Measurements from ENCODE around the gene DLG1.

Gene DLG1

DNA sequence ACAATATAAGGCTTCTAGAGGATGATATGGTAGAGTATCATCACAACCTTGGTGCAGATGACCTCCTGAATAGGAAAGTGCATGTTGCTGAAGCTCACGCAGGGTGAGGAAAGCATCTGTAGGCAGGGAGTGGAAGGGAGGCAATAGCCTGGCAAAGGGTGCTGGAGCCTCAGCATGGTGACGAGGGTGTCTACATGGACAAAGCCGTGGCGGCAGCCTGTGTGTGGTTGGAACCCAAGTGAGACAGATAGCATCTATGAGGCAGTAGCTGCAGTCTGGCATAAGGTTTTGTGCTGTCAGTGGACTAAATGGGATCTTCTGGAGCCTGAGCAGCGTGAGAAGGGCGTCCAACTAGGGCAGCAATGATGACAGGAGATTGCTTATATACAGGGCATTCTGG, 132.5 kb downstream of the DLG1 start:
- no peak for DNase-seq

DNA sequence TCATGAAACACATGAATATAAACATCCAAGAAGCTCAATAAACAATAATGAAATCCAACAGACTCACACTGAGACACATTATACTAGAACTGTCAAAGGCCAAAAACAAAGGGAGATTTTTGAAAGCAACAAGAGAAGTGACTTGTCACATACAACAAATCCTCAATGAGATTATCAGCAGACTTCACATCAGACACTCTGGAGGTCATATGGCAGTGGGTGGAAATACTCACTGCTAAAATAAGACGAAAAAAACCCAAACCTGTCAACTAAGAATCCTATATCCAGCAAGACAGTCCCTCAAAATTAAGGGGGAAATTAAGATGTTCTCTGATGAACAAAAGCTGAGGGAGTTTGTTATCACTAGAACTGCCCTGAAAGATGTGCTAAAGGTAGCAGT, 143.4 kb downstream of the DLG1 start:
- no peak for DNase-seq

DNA sequence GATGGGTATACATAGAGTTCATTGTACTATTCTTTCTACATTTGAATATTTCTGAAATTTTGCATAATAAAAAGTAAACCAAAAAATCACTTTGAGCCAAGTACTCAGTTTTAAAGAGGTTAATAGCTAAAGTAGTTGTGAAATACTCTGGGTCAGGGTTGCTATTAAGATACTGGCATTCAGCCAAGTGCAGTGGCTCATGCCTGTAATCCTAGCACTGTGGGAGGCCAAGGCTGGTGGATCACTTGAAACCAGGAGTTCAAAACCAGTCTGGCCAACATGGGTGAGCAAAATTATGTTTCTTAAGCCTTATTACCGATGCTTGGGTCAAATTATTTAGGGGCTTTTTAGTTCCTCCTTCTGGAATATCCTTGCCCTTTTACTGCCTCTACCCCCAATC, 146.8 kb downstream of the DLG1 start:
- DNase-seq, result peak; percentile 86

DNA sequence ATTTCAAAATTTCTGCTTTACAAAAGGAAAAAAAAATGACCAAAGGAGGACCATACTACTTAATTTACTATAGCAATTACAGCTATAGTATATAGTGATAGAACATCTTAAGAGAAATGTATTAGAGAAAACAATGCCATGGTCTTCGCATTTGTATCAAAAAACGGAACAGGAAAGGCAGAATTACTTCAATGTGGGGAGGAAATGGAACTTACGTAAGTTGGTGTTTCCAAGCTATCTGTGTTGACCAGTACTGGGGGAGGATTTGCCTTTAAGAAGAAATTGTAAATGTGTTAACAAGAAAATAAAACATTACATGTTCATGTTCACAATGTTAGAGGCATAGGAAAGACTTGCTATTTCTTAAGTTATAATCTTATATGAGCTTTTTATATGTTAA, 148.9 kb downstream of the DLG1 start:
- no peak for DNase-seq

DNA sequence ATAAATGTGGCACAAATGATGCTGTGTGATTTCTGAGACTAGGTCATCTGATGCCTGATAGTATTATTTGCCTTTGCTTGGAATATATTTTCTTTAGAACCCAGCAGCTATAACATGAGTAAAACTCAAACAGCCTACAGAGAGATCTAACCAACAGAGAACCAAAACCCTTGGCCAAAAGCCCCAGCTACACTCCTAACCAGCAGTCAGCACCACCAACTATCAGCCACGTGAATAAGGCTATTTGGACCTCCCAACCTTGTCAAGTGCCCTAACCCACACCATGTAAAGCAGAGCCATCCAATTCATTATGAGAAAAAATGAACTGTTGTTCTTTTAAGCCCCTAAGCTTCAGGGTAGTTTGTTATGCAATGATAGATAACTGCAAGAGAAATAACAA, 154.2 kb downstream of the DLG1 start:
- no peak for DNase-seq

DNA sequence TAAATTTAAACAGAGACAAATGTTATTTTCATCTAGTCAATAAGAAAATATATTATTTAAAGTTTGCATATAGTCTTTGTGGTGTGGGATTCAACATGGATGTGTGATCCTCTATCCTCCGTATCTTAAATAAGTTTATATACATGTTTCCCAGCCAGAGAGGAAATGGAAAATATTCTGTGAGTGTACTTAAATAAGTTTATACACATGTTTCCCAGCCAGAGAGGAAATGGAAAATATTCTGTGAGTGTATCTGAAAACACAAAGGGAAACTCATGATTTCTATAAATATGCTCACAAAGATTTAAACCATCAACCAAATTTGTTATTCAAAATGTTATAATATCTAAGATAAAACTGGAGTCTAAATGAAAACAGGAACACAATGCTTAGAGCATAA, 158.8 kb downstream of the DLG1 start:
- DNase-seq, result no peak

DNA sequence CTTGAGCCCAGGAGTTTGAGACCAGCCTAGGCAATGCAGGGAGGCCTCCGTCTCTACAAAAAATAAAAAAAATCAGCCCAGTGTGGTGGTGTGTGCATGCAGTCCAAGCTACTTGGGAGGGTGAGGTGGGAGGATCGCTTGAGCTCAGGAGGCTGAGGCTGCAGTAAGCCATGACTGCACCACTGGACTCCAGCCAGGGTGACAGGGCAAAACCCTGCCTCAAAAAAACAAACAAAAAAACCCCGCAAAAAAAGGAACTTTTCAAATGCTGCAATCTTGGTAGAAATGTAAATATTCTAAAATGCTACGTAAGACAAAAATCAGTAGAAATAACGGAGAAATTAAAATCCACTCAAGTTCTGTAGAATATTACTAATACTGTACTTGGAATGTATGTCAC, 160.7 kb downstream of the DLG1 start:
- DNase-seq, result no peak

DNA sequence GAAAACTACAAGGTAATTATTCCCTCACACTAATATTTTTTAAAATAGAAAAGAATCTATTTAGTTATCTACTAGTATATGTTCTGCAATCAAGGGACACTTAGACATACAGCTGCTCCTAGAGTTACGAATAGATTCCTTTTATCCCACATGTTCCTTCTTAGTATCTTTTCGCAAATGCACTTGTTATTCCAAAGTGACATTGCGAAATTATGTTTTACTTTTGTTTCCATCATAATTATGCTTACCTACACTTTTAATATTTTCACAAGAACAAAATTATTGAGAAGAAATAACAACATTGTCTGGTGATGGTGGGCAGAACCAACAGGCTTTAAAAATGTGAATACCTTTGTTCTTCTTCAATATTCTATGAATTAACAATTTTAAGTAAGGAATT, 161.7 kb downstream of the DLG1 start:
- DNase-seq, result no peak

DNA sequence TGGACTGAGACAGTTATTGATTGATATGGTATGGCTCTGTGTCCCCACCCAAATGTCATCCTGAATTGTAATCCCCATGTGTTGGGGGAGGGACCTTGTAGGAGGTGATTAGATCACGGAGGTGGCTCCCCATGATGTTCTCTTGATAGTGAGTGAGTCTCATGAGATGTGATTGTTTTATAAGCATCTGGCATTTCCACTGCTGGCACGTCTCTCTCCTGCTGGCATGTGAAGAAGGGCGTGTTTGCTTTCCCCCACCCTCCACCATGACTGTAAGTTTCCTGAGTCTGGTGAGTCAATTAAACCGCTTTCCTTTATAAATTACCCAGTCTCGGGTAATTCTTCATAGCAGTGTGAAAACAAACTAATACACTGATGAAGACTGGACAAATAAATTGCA, 163.2 kb downstream of the DLG1 start:
- DNase-seq, result no peak

DNA sequence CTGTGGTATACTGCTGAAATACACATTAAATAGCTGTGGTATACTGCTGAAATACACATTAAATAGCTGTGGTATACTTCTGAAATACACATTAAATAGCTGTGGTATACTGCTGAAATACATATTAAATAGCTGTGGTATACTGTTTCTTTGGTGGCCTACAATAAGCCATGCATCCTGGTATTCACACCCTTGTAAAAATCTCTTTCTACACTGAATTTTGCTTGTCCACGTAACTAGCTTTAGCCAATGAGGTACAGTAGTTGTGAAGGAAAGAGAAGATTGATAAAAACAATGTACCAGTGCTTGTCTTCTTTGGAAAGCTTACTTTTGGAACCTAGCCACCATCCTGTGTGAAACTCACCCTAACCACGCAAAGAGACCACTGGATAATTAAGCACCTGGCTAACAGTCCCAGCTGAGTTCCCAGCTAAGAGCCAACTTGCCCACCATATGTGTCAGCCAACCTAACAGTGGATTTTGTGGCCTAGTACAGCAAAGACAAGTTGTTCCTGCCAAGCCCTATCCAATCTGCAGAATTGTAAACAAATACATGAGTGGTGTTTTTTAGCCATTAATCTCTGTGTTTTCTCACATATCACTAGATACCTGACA, 165.4 kb downstream of the DLG1 start:
- DNase-seq, result no peak

DNA sequence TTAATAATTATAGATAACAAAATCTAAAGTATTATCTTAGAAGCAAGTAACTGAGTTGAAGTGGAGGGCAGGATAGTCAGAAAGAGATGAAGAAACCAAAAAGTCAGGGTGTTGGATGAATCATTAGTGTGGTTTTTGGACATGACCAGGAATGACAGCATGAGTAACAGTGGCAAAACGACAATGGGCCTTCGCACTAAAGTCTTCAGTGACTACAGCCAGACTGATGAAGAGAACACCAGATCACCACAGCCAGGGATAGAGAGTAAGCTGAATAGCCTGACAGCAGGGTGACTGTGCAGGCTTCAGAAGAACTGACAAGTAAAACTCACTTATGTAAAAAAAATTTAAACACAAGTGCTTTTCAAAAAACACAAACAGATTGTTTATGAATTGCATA, 172.8 kb downstream of the DLG1 start:
- no peak for DNase-seq

DNA sequence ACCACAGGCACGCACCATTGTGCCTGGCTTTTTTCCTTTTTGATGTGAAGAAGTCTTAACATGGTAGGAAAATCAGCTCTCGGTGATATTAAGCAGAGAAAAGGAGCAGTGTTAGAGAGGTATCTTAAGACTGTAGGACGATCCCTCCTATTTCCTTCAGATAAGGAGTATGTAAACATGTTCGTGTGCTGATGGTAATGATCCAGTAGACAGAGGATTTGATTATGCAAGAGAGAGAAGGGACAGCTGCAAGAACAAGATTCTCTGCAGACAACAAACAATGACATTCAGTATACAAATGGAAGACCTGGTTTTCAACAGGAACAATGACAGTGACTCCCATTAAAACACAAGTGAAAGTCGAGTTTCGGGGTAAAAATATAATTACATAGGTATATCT, 173.7 kb downstream of the DLG1 start:
- peak; percentile 65 for DNase-seq

DNA sequence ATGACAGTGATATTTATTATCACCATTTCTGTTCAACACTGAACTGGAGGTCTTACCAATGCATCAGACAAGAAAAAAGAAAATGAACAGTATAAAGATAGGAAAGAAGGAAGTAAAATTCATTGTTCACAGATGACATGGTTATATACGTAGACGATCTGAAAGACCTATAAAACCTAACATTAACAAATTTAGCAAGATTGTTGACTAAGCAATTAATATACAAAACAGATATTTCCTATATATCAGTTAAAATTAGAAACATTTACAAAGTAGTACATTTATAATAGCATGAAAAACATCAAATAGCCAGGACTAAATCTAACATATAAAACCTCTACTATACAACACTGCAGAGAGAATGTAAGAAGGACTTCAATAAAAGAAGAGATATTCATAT, 176.0 kb downstream of the DLG1 start:
- no peak for DNase-seq

DNA sequence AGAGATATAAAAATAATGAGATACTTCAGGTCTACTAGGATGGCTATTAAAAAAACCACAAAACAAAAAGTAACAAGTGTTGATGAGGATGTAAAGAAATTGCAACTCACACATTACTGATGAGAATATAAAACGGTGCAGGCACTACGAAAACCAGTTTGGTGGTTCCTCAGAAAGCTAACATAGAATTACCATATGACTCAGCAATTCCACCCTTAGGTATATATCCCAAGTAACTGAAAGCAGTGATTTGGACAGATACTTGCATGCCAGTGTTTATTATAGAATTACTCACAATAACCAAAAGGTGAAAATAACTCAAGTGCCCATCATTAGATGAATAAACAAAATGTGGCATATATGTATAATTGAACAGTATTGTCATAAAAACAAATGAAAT, 181.3 kb downstream of the DLG1 start:
- DNase-seq, result no peak

DNA sequence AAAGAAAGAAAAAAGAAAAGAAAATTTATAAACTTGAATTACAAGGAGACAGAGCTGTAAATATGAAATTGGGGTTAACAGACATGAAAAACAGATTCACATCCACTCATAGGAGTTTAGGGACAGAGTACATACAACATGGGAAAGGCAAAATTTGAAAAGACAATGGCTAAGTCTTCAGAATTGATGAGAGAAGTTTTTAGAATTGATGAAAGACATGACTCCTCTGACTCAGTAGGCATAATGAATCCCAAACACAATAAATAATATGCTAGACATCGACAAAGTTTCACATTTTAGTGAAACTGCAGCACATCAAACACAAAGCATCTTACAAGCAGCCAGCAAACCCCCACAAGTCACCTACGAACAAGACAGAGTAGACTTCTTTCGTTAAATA, 184.4 kb downstream of the DLG1 start:
- no peak for DNase-seq

DNA sequence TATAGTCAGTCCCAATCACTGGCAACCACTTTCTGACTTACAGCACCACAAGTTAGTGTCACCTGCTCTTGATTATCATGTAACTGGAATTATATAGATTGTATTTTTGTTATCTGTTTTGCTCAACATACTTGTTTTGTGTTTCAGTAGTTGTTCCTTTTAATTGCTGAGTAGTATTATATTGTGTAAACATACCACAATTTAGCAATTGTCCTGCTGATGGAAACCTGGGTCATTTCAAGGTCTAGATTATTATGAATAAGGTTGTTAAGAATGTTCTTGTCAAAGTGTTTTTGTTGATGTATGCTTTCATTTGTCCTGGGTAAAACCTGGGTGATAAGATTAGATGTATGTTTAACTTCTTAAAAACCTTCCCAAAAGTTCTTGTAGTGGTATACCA, 186.7 kb downstream of the DLG1 start:
- DNase-seq, result no peak

DNA sequence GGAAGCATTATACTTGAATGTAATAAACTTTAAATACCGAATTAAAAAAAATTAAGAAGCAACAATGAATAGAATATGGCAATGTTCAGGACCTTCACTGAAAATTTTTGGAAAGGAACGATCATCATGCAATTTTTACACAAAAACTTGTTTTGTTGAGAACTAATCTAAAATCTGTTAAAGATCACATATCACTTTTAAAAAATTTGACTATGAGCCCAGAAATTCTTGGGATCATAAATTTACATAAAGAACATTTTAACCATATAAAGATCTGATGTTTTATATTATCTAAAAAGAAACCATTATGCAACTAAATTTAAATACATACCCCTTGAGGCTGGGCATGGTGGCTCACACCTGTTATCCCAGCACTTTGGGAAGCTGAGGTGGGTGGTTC, 192.6 kb downstream of the DLG1 start:
- no peak for DNase-seq

DNA sequence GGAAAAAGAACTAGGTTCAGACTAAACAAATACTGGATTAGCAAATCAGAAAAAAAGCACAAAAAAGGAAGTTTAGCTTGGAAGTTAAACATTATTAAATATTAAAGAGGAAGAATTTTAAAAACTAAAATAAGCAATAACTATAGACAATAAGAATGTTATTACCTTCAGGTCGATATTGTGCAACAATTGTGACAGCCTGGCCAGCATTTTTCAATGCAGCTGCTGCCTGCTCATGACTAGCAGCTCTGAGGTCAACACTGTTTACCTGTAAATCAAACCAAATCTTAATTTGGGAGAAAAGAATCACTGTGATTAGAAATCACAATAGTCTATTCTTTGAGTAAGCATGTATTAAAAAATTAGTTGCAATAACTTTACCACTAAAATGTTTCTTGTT, 193.7 kb downstream of the DLG1 start:
- DNase-seq, result no peak

DNA sequence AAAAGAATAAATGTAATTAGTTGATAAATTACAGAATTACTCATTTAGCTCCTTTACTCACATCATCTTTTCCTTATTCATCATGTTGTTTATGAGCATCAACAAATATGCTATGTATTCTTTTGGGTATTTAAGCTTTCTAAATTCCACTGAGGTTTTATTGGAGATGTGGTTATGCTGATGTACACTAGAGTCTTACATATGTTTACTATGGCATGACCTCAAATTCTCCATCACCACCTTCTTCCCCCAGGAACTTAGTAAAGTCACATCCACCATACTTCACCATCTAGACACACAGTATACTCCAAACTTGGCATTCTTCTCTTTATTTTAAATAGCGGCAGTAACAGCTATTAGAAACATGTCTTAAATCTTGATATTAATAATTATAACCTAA, 194.6 kb downstream of the DLG1 start:
- no peak for DNase-seq

DNA sequence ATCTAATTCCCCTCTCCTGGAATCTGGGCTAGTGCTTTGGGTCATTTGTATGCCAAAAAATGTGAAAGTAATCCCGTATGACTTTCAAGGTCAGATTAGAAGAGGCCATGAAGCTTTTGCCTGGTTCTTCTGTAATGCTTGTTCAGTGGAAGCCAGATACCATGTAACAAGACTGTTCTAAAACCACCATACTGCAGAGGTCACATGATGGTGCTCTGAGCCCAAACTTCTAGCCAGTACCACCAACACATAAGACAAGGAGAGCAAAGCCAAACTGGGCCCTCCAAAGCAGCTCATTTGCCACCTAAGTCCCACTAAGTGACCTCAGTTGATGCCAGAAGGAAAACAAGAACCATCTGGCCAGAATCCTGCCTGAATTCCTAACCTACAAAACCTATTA, 204.5 kb downstream of the DLG1 start:
- no peak for DNase-seq

DNA sequence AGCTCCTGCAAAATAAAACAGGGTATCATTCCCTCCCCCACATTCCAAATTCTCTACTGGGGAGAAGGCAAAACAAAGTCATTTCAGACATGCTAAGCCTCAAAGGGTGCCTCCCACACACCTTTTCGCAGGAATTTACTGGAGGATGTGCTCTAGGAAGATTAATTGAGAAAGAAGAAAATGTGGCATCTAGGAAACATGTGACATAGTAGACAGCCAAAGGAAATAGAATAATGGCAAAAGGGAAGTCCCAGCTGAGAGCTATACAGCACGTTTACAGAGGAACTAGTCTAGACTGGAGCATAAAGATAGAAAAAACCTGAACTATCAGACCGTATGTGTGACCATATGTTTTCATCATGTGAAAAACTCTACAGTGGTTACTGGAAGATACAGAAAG, 210.0 kb downstream of the DLG1 start:
- DNase-seq, result no peak

DNA sequence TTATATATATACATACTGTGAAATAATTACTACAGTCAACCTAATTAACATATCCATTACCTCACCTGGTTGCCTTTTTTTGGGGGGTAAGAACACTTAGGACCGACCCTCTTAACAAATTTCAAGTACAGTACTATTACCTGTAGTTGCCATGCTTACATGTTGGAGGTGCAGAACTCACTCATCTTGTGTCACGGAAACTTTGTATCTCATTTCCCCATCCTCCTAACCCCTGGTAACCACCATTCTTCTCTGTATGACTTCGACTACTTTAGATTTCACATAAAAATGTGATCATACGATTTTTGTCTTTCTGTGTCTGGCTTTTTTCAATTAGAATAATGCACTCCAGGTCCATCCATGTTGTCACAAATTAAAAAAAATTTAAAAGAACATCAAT, 213.3 kb downstream of the DLG1 start:
- DNase-seq, result no peak

DNA sequence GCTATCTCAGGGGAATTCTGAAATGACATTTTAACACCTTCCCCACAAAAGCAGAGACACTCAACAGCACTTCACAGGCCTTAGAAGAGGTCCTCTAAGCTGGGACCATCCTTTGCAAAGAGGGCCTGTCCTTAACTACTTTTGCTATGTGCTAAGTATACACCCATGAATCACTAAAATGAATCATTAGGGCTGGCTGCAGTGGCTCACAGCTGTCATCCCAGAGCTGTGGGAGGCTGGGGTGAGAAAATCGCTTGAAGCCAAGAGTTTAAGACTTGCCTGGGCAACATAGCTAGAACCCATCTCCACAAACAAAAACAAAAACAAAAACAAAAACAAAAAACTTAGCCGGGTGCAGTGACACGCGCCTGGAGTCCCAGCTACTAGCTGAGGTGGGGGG, 214.9 kb downstream of the DLG1 start:
- no peak for DNase-seq

DNA sequence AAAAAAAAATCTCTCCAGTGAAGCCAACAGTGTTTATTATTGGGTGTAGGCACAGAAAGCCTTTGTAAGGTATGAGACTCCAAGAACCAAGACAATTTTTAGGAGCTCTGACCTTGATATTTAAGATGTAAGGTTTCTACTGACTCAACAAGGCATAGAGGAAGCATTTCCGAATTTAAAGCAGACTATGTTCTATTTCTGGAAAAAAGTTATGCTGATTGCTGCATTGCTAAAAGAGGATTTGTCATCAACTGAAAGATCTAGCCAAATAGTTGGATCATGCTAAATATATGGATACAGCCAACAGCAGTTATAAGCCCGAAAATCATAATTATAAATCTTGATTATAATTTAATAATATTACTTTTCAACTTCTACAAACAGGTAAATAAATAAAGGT, 215.5 kb downstream of the DLG1 start:
- DNase-seq, result no peak

DNA sequence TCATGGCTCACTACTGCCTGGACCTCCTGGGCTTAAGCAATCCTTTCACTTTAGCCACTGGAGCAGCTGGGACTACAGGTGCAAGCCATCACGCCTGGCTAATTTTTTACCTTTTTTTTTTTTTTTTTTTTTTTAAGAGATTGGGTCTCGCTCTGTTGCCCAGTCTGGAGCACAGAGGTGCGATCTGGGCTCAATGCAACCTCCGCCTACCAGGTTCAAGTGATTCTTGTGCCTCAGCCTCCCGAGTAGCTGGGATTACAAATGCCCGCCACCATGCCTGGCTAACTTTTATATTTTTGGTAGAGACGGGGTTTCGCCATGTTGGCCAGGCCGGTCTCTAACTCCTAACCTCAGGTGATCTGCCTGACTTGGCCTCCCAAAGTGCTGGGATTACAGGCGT, 218.1 kb downstream of the DLG1 start:
- no peak for DNase-seq

DNA sequence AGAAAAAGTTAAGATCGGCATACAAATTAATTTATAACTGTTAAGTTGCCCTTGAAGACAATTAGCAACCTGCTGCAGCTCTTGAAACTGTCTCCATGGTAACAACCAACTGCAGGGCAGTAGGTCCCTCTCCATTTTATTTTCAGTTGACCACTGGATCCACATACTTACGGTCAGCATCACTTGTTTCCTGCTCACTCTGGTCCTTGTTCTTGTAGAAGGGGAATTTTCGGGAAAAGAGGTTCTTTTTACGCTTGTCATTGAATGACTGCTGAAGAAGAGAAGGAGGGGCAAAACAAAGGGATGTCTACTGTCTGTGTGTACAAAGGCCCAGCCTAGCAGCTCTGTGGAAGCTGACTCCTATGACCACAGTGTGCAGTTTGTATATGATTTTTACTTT, 222.0 kb downstream of the DLG1 start:
- no peak for DNase-seq

Data from NCI-H526 treated with DMSO at 0.1 percent for 48 hours (cell line).